Body of pancreas (tissue), 4 donors: ENCODE data around the gene LONRF2.

Experiments used
- CTCF ChIP-seq, 7 experiments: fragments of 450-650 bp in 4 of 7; fragments of 200-600 bp in 3 of 7; sonication (generic) in 3 of 7; IDR thresholded peaks; one replicate each; pipeline ENCODE4 v1.5.1; 2016 to 2019; ENCODE audit warnings: antibody characterized with exemption in 7 of 7
- POLR2A ChIP-seq, 3 donors: fragments of 450-650 bp; IDR thresholded peaks; one replicate each; pipeline ENCODE4 v1.6.1; 2016; ENCODE audit warnings: antibody characterized with exemption in 3 of 3, mild to moderate bottlenecking in 2 of 3

DNA sequence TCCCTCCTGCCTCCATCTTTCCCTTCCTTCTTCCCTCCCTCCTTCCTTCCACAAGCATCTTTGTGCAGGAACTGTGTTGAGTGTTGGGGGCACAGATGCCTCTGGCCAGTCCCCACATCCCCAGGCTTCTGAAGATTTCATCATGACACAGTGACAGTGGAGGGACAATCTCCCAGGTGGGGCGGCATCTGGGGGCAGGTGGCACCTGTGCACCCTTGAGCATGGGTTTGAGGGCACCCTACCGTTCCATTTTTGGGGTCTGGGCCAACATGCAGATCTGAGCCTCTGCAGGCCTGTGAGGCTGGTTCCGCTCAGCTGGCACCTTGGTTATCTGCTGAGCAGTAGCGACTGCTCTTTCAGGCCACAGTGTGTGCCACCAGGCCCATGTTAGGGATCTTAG lies 57.6 kb downstream of the LONRF2 start:
- TF ChIP-seq POLR2A (IDR thresholded peaks at IDR 0.05) (no peak), CTCF (IDR thresholded peaks at IDR 0.05) (no peak)
